H1 (cell line): Measurements from ENCODE around the gene CRYM. TPM values are rescaled to one million over a fixed set of nuclear protein-coding genes. Genes with fewer than 3 reads are reported as not detected.

Experiments used
- CHD7 ChIP-seq: fragments of 300-600 bp; sonication (generic); IDR thresholded peaks from 2 replicates; pipeline ENCODE4 v1.7.1; 2012; ENCODE audit warnings: low read length, moderate library complexity, mild to moderate bottlenecking, inconsistent platforms; ENCODE audit not compliant: insufficient replicate concordance
- polyA plus RNA-seq, 7 experiments: library from polyadenylated mRNA; depleted of rRNA in 3 of 7; stranded (reverse) in 5 of 7; unstranded in 2 of 7; fragments of >200 nt in 5 of 7; fragments of 200-250 nt in 2 of 7; gene quantifications; 1 replicate in 5 of 7; 2 replicates in 1 of 7; 4 replicates in 1 of 7; pipeline versions ENCODE4 v1.2.1 to v1.2.3, GENCODE V29; 2011 to 2013; ENCODE audit warnings: missing spikeins in 2 of 7, mixed read lengths in 2 of 7
- total RNA-seq: library from RNA; stranded (reverse); fragmentation: NEBNext Ultra II Directional; extraction: Animal tissue kit (Norgen Biotek cat#: 25700); gene quantifications from 2 replicates; pipeline ENCODE4 v1.2.1, GENCODE V29; 2021

The CRYM gene
- total and polyA plus RNA-seq, 2 of the 8 experiments (the other 6 are each of a cell fraction or from before 2014, with no cell fraction given): 12.9 to 40.4 TPM

- no peak for TF ChIP-seq CHD7
Observed at GRCh38 chr16:21223787-21224186, 54.3 kb downstream of the CRYM start (continued).
